Testis (tissue), 2 donors: ENCODE data around the gene P2RX3.

Experiments used
- CTCF ChIP-seq, 3 experiments: fragments of 450-650 bp in 2 of 3; fragments of 200-600 bp in 1 of 3; sonication (generic) in 1 of 3; IDR thresholded peaks; one replicate each; pipeline ENCODE4 v1.5.1; 2016 to 2019; ENCODE audit warnings: antibody characterized with exemption in 3 of 3, mild to moderate bottlenecking in 2 of 3, moderate library complexity in 1 of 3
- POLR2A ChIP-seq: fragments of 450-650 bp; IDR thresholded peaks from one replicate; pipeline ENCODE4 v1.6.1; 2017; ENCODE audit warnings: antibody characterized with exemption, mild to moderate bottlenecking, moderate library complexity

DNA sequence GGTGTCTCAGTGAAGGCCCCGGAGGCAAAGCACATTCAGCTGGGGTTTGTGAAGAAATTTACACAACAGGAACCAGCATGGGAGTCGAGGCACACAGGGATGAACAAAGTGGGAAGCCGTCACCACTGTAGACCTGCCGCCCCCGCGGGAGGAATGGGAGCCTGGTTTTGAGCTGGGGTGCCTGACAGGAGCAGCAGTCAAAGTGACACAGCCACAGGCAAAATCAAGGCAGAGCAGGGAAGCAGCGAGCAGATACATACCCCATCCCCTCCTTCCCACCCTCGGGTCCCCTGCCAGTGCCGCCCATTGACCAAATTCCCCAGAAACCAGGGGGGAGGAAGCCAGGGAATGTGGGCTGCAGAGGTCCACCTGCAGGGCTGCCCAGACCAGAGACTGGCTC lies 20.8 kb downstream of the P2RX3 start:
- TF ChIP-seq CTCF (IDR thresholded peaks at IDR 0.05) (no peak), POLR2A (no peak)
